Renal cortex interstitium (tissue), 11 donors: ENCODE measurements around the gene LGALS9C. TPM values are rescaled to one million over a fixed set of nuclear protein-coding genes. Genes with fewer than 3 reads are reported as not detected.
"Not testable (repeated sequence)": the region's sequence is repeated elsewhere in the genome, so short reads cannot be mapped to it uniquely, and the experiment has no call there.

Source experiments
- DNase-seq, 11 donors: peaks; one replicate each; pipeline ENCODE4 v3.0.0-alpha.2; 2013; ENCODE audit warnings: low read depth in 9 of 11, low spot score in 4 of 11; ENCODE audit errors: extremely low read depth in 1 of 11
- polyA plus RNA-seq, 3 donors: library from polyadenylated mRNA; unstranded; fragments of 120-200 nt; gene quantifications; one replicate each; pipeline ENCODE4 v1.2.1, GENCODE V29; 2013; ENCODE audit not compliant: insufficient read length in 3 of 3

Gene LGALS9C
- polyA plus RNA-seq, 3 donors = 0.15 TPM; not detected in 2

DNA sequence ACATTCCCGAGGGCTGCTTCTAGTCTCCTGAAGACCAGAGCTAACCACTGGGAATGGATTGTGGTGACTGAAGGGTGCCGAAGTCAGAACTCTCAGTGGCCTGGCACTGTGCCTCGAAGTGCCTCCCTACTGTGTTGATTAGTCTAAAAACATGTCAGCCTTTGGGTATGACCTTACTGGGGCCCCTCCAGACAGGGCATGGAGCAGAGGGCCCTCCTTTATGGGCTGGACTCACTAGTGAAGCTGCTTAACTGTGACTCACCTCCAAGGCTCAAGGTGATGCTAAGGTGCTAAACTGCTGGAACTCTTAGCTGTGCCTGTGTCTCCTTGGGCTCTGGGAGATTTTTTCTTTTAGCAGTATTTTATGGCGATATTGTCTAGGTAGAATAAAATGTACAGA is 2.6 kb upstream of the LGALS9C start:
- not testable (repeated sequence) for DNase-seq

DNA sequence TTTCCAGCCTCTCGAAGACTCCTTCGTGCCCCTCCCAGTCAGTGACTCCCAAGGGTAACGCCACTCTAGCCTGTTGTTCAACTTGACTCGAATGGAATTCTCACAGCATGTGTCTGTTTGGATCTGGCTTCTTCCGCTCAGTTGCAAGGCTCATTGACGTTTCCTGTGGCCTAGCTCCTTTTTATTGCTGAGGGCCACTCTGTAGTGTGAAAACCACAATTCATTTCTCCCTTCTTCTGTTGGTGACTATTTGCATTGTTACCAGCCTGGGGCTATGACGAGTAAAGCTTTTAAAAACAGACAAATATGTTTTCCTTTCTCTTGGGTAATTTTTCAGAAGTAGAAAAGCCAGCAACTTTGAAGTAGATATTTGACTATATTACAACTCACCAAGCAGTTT is 1.8 kb upstream of the LGALS9C start:
- DNase-seq = not testable (repeated sequence)

DNA sequence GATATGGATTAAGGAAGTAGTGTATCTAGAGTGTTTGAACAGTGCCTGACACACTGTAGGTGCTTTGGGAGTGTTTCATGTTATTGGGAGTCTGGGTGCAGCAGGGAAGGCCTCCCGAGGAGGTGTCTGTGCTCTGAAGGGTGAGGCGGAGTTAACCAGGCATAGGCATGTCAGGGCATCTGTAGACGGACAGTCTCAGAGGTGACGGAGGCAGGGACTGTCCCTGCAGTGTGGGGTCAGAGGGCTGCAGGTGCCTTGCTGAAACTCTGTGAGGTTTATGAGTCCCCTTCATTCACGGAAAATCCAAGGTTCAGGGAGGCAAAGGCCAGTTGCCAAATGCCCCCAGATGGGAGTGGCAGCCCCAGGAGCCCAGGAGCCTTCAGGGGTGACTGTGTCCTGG is 778 bp downstream of the LGALS9C start:
- not testable (repeated sequence) for DNase-seq

DNA sequence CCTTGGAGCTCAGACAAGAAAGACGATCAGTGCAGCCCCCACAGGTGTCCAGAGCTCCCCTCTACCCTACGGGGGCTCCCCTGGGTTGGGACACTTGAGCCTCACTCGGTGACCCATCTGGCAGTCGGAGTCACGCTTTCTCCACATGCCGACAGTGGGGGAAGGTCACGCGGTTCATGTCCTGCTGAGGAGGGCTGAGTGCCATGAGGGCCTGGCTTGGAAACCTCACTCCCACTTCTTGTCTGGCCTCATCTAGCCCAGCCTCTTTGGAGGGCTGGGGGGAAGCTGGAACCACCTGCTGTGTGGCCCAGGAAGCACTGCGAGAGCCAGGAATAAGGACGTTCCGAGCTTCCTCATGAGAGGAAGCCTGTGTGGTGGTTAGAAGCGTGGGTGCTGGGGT is 1.8 kb downstream of the LGALS9C start:
- DNase-seq = not testable (repeated sequence)

DNA sequence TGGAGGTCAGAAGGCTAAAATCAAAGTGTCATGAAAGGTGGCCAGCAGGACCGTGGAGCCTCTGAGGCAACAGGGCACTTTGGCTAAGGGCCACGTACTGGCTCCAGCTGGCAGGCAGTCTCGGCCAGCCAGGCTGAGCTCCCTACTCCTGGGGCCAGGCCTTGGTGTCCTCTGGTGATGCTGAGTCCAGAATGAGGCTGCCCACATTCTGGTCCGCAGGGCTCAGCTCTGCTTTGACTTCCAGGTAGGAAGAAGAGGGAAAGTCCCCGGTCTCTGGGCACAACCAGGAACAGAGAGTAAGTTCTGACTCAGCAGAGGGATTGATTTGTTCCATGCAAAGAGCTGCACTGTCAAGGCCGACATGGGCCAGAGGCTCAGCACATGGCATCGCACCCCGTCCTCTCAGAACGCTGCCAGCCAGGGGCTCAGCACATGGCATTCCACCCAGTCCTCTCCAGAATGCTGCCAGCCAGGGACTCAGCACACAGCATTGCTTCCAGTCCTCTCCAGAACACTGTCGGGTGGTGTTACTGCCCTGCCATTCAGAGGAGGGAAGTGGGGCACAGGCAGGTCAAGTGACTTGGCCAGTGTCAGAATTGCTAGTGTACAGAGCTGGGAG is 2.5 kb downstream of the LGALS9C start:
- DNase-seq = not testable (repeated sequence)

DNA sequence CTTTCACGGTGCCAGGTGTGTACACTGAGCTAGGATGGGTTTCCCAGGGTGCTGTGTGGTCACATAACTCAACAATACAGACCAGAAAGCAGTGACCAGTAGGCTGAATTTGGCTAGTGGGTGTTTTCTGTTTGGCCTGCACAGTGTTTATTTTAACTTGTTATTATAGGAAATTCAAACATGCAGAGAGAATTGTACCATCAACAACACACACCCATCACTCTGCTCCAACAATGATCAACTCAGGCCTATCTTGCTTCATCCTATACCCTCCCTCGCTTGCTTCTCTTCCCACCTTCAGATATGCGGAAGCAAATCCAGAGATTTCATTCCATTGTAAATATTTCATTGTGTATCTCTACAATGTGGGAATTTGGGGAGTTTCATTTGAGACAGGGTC is 5.2 kb downstream of the LGALS9C start:
- not testable (repeated sequence) for DNase-seq

DNA sequence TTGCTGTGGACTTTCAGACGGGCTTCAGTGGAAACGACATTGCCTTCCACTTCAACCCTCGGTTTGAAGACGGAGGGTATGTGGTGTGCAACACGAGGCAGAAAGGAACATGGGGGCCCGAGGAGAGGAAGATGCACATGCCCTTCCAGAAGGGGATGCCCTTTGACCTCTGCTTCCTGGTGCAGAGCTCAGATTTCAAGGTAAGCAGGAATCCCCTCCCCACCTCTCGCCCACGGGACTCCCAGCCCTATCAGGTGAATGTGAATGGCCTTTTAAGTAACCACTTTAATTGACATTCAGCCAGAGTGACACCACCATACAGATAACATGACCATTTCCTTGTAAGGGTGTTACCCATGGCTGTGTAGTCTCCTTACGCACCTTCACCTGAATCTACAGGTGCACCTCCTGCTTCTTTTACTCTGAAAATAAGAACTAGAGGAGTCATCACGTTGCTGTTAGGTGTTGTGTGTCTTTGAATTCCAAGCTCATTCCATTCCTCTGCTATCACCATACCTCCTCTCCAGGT is 9.4 kb downstream of the LGALS9C start:
- not testable (repeated sequence) for DNase-seq

DNA sequence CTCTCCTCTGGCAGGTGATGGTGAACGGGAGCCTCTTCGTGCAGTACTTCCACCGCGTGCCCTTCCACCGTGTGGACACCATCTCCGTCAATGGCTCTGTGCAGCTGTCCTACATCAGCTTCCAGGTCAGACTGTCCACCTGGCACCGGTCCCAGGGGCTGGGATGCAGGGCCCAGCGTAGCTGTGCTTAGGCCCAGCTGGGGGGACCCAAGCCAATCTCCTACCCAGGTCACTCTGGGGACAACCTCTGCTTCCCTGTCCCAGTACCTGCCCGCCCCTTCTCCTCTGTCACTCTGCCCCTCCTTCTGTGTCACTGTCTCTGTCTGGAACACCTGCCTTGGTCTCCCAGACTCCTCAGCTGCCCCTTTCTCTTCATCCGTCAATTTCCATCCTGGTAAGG is 11.0 kb downstream of the LGALS9C start:
- DNase-seq = not testable (repeated sequence)

DNA sequence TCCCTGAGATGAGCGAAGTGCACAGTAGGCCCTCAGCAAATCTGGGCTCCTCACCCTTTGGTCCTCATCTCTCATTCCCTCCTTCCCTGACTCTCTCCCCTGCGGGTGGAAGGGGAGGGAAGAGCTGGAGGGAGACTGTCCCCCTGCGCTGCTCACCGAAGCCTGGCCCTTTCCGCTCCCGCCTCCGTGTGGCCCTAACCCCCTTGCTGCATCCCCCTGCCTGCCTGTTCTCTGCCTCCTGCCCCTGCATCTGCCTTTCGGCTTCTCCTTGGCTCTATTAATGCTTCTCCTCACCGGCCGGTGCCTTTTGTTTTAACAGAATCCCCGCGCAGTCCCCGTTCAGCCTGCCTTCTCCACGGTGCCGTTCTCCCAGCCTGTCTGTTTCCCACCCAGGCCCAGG is 12.0 kb downstream of the LGALS9C start:
- DNase-seq = not testable (repeated sequence)

DNA sequence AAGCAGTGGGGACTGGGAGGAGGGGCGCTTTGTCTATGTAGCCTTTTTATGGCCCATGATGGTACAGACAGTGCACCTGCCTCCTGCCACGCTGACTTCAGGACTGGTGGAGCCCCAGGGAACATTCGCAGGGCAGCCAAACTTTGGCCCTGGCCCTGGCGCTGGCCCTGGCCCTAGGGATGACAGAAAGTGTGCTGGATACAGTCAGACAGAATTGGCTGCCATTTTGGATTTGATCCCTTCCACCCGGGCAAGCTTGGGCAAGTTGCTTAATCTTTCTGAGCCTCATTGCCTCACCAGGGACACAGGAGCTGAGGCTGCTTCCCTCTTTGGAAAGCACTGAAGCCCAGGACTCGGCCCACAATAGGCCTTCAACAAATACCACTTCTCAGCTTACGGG is 13.4 kb downstream of the LGALS9C start:
- DNase-seq = not testable (repeated sequence)

DNA sequence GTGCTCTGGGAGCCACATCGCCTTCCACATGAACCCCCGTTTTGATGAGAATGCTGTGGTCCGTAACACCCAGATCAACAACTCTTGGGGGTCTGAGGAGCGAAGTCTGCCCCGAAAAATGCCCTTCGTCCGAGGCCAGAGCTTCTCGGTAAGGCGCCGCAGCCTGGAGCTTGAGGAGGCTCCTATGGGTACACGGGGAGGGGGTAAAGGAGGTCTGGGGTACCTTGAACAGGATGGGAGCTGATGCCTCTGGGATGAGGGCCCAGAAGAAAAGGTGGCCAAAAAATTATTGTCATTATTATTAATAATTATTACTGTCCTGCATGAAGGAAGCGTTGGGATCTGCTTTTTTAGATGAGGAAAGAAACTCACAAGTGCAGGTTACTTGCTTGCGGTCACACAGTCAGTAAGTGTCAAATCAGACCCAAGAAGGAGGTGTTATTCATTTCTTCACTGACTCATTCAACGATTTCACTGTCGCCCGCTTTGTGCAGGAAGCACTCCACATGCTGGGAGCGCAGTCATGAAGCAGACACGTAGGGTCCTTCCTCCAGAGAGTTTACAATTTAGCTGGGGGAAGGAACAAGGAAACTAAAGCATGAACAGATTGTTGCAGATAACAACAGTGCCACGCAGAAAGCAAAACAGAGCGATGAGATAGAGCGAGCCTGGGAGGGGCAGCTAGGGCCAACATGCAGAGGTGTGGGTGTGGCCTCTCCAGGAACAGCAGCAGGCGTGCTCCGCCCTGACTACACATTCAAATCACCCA is 16.3 kb downstream of the LGALS9C start:
- DNase-seq = not testable (repeated sequence)

DNA sequence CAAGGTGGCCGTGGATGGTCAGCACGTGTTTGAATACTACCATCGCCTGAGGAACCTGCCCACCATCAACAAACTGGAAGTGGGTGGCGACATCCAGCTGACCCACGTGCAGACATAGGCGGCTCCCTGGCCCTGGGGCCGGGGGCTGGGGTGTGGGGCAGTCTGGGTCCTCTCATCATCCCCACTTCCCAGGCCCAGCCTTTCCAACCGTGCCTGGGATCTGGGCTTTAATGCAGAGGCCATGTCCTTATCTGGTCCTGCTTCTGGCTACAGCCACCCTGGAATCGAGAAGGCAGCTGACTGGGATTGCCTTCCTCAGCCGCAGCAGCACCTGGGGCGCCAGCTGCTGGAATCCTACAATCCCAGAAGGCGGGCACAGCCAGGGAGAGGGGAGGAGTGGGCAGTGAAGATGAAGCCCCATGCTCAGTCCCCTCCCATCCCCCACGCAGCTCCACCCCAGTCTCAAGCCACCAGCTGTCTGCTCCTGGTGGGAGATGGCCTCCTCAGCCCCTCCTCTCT is 17.7 kb downstream of the LGALS9C start:
- DNase-seq = not testable (repeated sequence)

DNA sequence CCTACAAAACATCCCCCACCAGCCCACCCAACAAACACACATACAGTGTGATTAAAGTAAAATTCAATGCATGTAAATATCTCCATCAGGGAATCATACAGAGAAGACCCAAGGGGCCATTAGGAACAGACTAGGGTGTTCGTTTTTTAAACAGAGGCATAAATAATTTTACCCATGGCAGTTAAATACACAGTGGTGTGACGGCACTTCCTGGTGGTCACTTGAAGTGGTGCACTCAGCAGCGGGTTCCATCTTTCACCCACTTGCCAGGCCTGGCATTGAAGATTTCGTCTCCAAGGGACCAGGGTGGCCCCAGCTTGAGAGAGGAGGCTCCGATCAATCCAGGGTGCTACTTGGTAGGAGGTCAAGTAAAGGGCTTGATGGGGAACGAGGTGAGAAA is 20.5 kb downstream of the LGALS9C start:
- not testable (repeated sequence) for DNase-seq

DNA sequence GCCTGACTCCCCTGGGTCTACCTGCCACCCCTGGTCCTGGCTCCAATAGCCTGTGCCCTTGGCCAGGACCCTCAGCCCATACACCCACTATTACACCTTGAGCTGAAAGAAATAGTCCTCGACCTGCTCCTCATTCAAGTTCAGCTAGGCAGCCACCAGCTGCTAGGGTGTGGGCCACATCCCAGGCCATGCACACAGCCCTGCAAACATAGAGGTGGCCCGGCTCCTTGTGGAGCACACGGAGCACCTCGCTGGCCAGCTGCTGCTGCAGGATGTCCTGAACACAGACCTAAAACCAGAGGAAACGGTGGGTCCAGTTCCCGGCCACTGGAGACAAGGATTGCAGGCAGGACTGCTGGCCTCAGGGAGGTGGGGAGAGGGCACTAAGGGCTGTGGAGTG is 22.5 kb downstream of the LGALS9C start:
- not testable (repeated sequence) for DNase-seq

DNA sequence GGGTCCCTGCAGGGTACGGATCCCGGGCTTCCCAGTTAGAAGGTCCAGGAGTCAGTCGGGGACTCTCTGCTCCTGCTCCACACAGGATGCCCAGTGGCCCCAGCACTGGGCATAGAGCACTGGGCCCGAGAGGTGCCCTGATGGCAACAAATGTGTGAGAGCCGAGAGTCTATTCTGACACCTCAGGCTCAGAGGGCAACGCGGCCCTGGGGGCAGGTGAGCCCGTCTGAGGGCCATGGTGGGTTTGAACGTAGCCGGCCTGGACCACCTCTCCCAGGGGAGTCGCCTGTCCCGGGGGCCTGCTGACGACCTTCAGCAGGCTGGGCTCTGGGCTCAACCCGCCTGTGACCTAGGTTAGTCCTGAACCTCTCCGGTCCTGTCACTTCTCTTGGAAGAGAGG is 23.2 kb downstream of the LGALS9C start:
- not testable (repeated sequence) for DNase-seq

DNA sequence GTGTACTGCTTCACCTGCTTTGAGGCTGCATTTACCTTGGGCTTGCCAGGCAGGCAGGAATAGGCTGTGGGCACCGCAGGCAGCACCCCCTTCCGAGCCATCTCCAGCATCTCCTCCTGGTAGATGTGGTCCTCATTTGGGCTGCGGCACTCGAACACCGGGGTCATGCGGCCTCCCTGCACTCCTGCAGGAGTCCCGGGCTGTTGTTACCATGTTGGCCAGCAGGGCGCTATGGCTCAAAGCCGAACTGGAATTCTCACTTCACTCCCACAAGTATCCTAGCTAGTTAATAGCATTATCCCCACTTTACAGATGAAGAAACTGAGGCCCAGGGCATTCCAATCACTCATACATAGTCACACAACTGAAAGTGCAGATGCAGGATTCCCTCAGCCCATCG is 23.7 kb downstream of the LGALS9C start:
- not testable (repeated sequence) for DNase-seq

DNA sequence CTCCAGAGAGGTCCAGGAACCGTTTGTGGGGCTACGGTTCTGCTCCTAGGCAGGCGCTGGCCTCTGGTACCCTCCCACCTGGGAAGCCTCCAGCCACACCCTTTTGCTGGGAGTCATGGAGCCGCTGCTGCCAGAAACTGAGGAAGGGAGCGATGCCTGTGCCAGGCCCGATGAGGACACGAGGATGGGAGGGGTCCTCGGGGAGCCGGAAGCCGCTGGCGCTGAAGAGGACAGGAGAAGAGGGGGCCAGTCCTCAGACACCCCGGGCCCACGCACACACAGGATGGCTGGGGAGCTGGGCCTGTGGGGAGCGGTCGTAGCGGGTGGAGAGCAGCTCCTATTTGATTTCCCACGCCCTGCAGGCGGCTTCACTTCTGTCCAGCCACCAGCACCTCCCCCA is 24.2 kb downstream of the LGALS9C start:
- DNase-seq = not testable (repeated sequence)

DNA sequence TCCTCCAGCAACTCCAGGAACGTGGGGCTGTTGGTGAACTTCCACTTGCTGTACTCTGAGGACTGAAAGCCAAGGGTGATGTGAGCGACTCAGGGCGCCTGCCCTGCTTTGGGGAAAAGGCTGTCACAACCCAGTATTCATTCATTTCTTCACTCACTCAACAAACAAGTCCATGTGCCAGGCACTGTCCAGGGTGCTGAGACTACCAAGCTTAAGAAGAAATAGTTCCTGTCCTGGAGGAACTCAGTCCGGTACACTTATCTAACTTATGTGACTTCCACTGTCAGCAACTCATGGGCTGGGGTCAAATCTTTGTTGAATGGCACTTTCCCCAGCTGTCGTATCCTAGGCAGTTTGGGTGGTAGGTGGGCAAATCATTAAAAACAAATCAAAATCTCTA is 26.6 kb downstream of the LGALS9C start:
- not testable (repeated sequence) for DNase-seq

DNA sequence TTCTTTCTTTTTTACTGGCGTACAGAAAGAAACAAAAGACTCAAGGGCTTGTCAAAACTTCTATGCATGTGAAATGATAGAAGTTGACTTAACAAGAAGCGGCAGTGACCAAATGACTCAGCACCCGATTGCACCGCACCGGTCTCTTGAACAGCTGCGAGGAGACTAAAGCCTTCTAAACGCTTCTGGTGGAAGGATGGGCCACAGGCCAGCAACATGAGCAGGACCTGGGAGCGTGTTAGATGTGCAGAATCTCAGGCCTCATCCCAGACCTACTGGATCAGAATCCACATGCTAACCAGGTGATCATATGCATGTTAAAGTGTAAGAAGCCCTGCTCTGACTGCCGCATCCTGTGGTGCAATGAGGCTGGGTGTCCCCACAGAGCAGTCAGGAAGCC is 31.1 kb downstream of the LGALS9C start:
- not testable (repeated sequence) for DNase-seq

DNA sequence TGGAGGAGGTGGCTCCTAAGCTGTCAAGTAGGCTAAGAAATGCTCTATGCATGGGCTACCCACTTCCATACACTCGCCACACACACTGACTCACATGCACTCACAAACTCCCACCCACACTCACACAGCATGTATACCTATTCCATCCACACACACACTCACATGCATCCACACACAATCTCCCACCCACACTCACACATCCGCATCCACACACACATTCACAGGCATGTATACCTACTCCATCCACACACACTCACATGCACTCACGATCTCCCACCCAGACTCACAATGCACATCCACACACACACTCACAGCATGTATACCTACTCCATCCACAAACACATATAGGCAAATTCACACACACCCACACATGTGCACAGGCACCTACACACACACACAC is 32.1 kb downstream of the LGALS9C start:
- not testable (repeated sequence) for DNase-seq
